HUDEP-2 (cell line): ENCODE results near the gene TSHZ2.

Experiments
- DNase-seq, 76 experiments: peaks; one replicate each; lab custom pipeline; 2025; ENCODE audit not compliant: unreplicated experiment in 76 of 76; lab: John Stamatoyannopoulos, UW

The TSHZ2 gene

GRCh38 chr20:53297154-53297529, 325.0 kb downstream of the TSHZ2 start:
- no peak for DNase-seq

DNA sequence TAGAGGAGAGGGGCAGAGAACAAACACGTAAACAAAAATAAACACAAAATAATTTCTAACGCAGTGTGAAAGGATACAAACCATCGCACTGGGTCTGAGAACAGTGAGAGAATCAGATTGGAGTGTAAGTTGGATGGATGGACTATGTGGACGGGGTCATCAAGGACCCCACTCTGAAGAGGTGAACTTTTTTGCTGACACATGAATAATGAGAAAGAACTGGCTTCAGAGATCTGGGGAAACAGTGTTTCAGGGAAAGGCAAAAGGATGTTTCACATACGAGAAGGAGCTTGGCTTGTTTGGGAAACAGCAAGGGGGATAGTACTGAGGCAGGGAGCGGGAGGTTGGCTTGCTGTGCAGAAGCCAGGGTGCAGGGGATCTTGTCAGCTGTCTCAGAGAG, 326.1 kb downstream of the TSHZ2 start:
- no peak for DNase-seq

DNA sequence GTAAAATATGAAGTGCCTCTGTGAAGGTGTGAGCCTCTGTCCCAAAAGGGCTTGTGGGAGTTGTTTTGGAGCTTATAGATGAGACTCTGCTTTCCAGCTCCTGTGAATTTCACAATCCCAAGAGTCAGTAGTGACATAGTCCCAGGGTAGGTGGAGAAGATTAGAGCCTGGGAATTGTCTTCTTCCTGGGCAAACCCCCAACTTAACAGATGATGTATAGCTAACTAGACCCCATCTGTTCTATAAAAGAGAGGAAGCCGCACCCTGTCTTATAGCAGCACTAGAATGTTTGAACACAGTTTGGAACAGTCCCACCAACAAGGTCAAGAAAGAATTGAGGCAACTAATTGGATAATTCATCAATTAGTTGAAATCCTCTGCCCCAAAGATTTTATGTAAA, 326.8 kb downstream of the TSHZ2 start:
- no peak for DNase-seq

DNA sequence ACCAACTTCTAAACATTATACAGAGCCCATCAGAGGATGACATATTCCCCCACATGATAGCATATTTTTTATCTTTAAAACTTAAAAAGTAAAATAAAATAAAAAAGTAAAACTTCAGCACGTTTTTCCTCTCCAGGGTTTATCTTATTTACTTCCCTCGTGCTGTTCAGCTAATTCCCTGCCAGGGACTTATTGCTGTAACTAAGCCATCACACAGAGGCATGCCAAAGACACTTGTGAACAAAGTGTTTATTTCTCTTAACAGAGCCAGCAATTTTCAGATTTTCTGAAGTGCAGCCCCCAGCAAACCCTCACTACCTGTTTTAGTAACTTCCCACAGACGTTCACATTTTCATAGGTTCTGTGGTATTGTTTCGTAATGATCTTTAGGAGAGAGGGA, 327.7 kb downstream of the TSHZ2 start:
- no peak for DNase-seq

- DNase-seq, result no peak
Measured at GRCh38 chr20:53301869-53302268, 329.7 kb downstream of the TSHZ2 start.

GRCh38 chr20:53302695-53303412, 330.7 kb downstream of the TSHZ2 start:
- peak in 24 of 76 experiments; percentile 0 to 60 (median 19) for DNase-seq

DNA sequence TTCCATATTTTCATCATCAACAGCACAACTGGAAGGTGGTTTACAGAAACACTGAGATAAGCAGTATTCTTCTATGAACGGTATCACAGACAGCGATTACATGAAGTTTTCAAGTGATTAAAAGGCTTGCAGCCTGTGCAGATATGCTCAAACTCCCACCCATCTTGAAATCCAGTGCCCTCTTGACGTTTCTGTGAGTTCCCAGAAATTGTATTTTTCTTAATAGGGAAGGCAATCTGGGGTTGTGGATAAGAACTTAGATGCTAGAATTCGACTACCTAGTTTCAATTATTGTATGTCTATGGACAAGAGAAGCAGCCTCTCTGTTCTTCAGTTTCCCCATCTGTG, 331.2 kb downstream of the TSHZ2 start:
- DNase-seq, result peak in 43 of 76 experiments; percentile 3 to 91 (median 50)

DNA sequence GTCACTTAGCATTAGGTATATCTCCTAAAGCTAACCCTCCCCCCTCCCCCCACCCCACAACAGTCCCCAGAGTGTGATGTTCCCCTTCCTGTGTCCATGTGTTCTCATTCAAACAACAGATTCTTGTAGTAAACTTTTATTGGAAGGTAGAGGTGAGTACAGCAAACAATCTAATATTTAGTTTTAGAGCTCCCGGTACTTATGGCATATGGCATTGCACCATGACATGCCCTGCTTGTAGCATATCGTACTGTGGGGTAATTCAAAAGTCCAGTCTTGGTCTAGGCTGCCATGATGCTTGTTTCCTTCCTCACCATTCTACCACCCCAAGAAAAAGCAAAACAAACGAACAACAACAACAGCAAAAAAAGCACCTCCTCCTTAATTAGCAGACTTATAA, 332.0 kb downstream of the TSHZ2 start:
- no peak for DNase-seq

DNA sequence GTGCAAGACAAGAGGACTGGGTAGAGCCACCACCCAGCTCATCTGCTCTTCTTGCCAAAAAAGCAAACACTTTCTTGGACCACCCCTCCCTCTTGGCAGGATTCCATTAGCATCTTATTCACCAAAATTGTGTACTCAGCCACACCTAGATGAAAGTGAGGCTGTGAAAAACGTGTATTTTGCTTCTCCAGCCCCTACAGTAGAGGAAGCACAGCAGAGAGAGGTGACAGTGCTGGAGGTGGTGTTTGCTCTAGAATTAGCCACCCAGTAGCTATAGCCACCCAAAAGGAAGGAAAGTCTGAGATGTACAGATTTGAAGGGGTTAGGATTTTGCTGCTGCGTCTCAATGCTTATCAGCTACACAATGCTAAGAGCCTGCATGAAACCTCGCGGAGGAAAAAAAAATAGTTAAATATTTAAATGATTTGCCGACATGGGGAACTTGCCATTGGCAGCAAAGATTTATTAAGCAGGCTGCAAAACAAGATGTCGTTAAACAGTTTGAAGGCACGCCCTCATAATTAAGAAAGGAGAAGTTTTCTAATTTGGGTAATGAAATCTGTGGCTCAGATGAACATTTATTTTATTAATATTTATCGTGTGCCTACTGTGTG, 334.1 kb downstream of the TSHZ2 start:
- peak in 2 of 76 experiments; percentile 9 to 34 for DNase-seq

GRCh38 chr20:53307964-53308597, 335.9 kb downstream of the TSHZ2 start:
- no peak for DNase-seq

- no peak for DNase-seq
Measured at GRCh38 chr20:53309515-53309914, 337.4 kb downstream of the TSHZ2 start.

DNA sequence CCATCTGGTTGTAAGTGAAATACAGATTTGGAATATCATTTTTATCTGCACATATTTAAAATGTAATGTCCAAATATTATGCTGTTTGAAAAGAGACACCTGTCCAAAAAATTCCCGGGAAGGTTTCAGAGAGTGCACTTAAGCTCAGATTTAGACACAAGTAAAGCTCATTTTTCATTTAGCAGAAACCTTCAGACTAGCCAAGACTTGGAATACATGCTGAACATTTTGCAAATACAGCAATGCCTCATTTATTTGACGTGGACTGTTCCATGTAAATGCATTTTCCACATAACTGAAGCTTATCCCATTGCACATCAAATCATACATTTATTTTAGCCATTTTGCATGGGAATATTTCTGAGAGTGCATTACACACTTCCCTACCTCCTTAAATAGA, 340.8 kb downstream of the TSHZ2 start:
- DNase-seq, result no peak

DNA sequence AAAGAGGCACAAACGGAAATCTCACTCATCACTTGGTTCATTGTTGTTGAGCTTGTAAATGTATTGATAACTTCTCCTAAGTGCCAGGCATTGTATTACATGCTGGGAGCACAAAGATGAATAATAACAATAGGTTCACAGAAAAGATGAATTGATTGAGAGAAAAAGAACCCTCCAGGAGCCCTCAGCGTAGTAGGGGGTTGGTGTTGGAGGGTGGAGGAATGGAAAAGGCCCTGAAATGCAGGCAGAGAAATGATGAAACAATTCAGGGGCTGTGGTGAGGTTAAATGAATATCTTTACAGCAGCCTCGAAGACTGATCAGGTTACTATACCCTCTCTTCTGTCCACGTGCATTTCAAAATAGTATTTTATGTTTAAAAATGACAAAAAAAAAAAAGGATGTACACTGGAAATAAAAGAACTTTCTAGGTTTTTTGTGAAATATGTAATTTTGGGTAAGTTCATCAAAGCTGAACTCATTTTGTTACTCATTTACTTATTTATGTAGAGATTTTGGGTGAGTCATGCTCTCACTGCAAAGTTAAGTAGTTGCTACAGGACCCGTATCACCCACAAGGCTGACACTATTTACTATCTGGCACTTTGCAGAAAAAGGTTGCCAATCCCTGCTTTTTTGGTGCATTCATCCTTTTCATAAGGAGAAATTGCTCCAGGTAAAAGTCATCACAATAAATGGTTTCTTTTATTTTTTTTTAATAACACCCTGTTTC, 344.2 kb downstream of the TSHZ2 start:
- no peak for DNase-seq

- DNase-seq, result no peak
Measured at GRCh38 chr20:53319200-53319599, 347.0 kb downstream of the TSHZ2 start.

DNA sequence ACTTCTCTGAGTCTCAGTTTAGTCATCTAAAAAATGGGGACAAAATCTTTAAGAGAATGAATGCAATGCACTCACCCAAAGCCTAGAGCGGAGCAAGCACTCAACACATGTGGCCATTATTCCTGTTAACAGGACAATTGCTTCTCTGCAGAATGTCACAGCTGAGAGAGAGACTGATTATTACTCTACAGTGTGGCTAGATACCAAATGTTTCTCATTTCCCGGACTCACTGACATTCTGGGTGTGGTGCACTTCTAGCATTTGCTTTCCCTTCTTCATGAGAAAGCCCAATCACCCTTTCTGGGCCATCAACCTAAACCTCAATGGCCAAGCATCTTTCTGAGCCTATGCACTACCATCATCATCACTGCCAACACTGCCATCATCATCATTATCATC, 347.6 kb downstream of the TSHZ2 start:
- DNase-seq, result no peak

DNA sequence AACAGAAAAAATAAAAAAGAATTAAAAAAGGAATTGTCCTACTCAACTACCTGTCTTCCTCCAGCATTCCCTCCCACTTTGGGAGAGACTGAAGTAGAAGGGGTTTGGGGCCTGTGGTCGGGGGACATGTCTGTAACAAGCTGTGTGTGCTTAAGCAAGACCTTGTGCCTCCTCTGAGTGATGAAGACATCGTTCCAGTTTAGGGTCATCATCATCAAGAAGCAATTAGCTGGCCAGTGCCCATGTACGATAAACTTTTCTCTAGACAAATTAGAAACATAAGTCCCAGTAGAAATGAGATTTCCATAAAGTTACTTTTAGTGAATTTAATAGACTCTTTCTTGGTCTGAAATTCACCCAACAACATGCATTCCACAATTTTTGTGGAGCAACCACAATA, 348.5 kb downstream of the TSHZ2 start:
- no peak for DNase-seq

- no peak for DNase-seq
Measured at GRCh38 chr20:53321596-53321995, 349.4 kb downstream of the TSHZ2 start.

GRCh38 chr20:53322651-53323050, 350.5 kb downstream of the TSHZ2 start:
- no peak for DNase-seq

GRCh38 chr20:53323460-53323859, 351.3 kb downstream of the TSHZ2 start:
- DNase-seq, result peak in 1 of 76 experiments; percentile 9

DNA sequence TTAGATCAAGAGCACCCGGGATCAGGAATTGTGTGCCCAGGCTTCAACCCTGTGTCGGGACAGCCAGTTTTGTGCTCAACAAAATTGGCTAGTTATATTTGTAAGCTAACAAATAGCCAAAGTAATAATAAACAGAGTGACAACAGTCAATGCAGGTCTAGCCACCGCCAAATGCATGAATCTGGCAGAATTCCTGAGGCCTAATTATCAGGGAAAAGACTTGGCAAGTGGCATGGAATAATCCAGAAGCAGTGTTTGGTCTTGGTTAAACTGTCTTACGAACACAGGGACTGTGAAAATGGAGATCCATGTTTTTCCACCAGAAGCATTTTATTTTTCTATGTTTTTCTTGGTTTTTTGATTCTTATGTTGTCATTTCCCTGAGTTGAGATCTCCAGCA, 352.7 kb downstream of the TSHZ2 start:
- DNase-seq, result no peak

DNA sequence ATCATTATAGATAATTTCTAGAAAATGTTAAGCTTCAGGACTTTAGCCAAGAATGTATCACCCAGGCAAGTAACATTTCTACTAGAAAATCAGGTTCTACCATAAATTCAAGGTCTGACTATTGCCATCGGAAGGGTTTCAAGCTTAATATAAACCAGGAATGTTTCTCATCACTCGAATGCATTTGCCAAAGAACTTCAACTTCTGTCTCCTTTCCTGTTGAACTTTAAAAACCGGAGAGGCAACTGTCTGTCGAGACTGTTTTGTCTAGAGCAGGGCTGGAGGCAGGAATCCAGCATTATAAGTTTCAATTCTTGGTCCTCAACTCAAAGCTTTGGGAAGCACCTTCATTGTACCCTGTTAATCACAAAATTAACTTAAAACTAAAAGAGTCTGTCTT, 356.8 kb downstream of the TSHZ2 start:
- no peak for DNase-seq

- DNase-seq, result no peak
Measured at GRCh38 chr20:53329781-53330180, 357.6 kb downstream of the TSHZ2 start.
